GM12878 (cell line): ENCODE measurements around the gene PCDHB13. TPM values are rescaled to one million over a fixed set of nuclear protein-coding genes. Genes with fewer than 3 reads are reported as not detected.
"Not testable (repeated sequence)": the region's sequence is repeated elsewhere in the genome, so short reads cannot be mapped to it uniquely, and the experiment has no call there.

Source experiments
- ATAC-seq: fragments of 200-7000 bp; cut with Tn5 transposase; 3 replicates; pipeline ENCODE4 v1.9.1; 2020; ENCODE audit warnings: mild to moderate bottlenecking, moderate library complexity
- Bru-seq: library from RNA; stranded (reverse); fragments of 400-500 nt; gene quantifications from one replicate; lab custom pipeline; 2021; lab: Mats Ljungman, UMichigan
- BruChase-seq, 2 experiments: library from RNA; stranded (reverse); fragments of 400-500 nt; gene quantifications; one replicate each; lab custom pipeline; 2021; lab: Mats Ljungman, UMichigan
- BruUV-seq: library from RNA; stranded (reverse); fragments of 400-500 nt; replicated peaks from 2 replicates; lab custom pipeline; 2021; lab: Mats Ljungman, UMichigan
- CTCF ChIA-PET: fragments of 300-600 bp; sonication (Branson Sonifier 250); formaldehyde crosslinking; extraction: SDS; loops from one replicate; lab custom pipeline; 2021; ENCODE audit warnings: inconsistent platforms; lab: Yijun Ruan, JAX
- POLR2A ChIA-PET: fragments of 350-600 bp; formaldehyde crosslinking; extraction: SDS; loops from one replicate; lab custom pipeline; 2021; ENCODE audit warnings: inconsistent platforms; lab: Charles Lee
- RAD21 ChIA-PET: fragments of 300-600 bp; sonication (Branson Sonifier 250); formaldehyde crosslinking; loops from one replicate; lab custom pipeline; 2023; ENCODE audit warnings: antibody characterized with exemption; ENCODE audit not compliant: unreplicated experiment; lab: Charles Lee
- SMC1A ChIA-PET: fragments of 300-600 bp; sonication (Branson Sonifier 250); formaldehyde crosslinking; loops from one replicate; lab custom pipeline; 2023; ENCODE audit not compliant: unreplicated experiment, uncharacterized antibody; lab: Charles Lee
- DNase-seq: peaks from one replicate; pipeline ENCODE4 v3.0.0-alpha.2; 2011; ENCODE audit warnings: low read depth, low spot score
- FAIRE-seq: peaks from 3 replicates; lab custom pipeline; 2011; peaks lifted over from hg19 to GRCh38; lab: Jason Lieb, UNC
- H2AFZ ChIP-seq: 2 replicates; pipeline ENCODE4 v1.6.0; 2011; ENCODE audit warnings: low read depth, low read length, control low read depth; ENCODE audit not compliant: control insufficient read depth
- H3K27ac ChIP-seq: 2 replicates; pipeline ENCODE4 v1.5.1; 2011; ENCODE audit warnings: control low read depth; ENCODE audit not compliant: control insufficient read depth, insufficient read depth
- H3K27me3 ChIP-seq, 2 experiments: replicated peaks in 1 of 2; 2 replicates each; pipeline versions ENCODE4 v1.6.0 to v1.6.1; 2011; ENCODE audit warnings: low read length in 1 of 2; ENCODE audit not compliant: control insufficient read depth in 2 of 2, insufficient read depth in 2 of 2
- H3K36me3 ChIP-seq, 2 experiments: 2 replicates each; pipeline ENCODE4 v1.5.1; 2011; ENCODE audit warnings: low read length in 1 of 2; ENCODE audit not compliant: control insufficient read depth in 2 of 2, insufficient read depth in 2 of 2
- H3K4me1 ChIP-seq: 2 replicates; pipeline ENCODE4 v1.6.1; 2011; ENCODE audit warnings: mild to moderate bottlenecking, low read length, moderate library complexity, mixed read lengths; ENCODE audit not compliant: control insufficient read depth, insufficient read depth
- H3K4me2 ChIP-seq: 2 replicates; pipeline ENCODE4 v1.6.0; 2011; ENCODE audit warnings: control low read depth; ENCODE audit not compliant: control insufficient read depth, insufficient read depth
- H3K4me3 ChIP-seq: fragments of 200-600 bp; sonication (generic); 2 replicates; pipeline ENCODE4 v1.5.1; 2016
- H3K79me2 ChIP-seq: 2 replicates; pipeline ENCODE4 v1.6.0; 2011; ENCODE audit warnings: low read length; ENCODE audit not compliant: control insufficient read depth, insufficient read depth
- H3K9ac ChIP-seq: 2 replicates; pipeline ENCODE4 v1.8.0; 2011; ENCODE audit warnings: low read length, control low read depth, mixed read lengths; ENCODE audit not compliant: control insufficient read depth, insufficient read depth
- H3K9me3 ChIP-seq: replicated peaks from 3 replicates; pipeline ENCODE4 v1.5.1; 2011; ENCODE audit warnings: mild to moderate bottlenecking, low read length; ENCODE audit not compliant: control insufficient read depth, insufficient read depth
- H4K20me1 ChIP-seq: 2 replicates; pipeline ENCODE4 v1.6.0; 2011; ENCODE audit not compliant: control insufficient read depth, insufficient read depth
- RAD21 ChIP-seq: IDR thresholded peaks from 2 replicates; pipeline ENCODE4 v1.6.1; 2011; ENCODE audit warnings: mild to moderate bottlenecking, low read depth, low read length, moderate library complexity; ENCODE audit not compliant: insufficient read depth
- WGBS: methylation state at CpG from one replicate; pipeline ENCODE4 v1.1.6; 2016; ENCODE audit warnings: low lambda C conversion rate; ENCODE audit not compliant: insufficient replicate concordance, insufficient coverage; ENCODE audit errors: missing lambda C conversion rate; 5-methylcytosine and 5-hydroxymethylcytosine counted together
- in situ Hi-C: fragments of 300-500 bp; cut with MboI; formaldehyde crosslinking; loops from 9 replicates; pipeline ENCODE4 v1.14.3; 2018; ENCODE audit warnings: mixed read lengths
- intact Hi-C: fragments of 100-400 bp; cut with micrococcal nuclease; formaldehyde crosslinking; loops from one replicate; pipeline ENCODE4 v1.14.2; 2022; ENCODE audit not compliant: unreplicated experiment
- long read RNA-seq, 2 experiments: library from polyadenylated mRNA; unstranded; transcript quantifications; one replicate each; pipeline ENCODE4 v2.0.0, GENCODE V29; 2019 to 2020
- polyA minus RNA-seq, 3 experiments: library from RNA; depleted of rRNA, polyadenylated mRNA; stranded (reverse); fragments of >200 nt; gene quantifications; 2 replicates each; pipeline ENCODE4 v1.2.3, GENCODE V29; 2011
- polyA plus RNA-seq, 11 experiments: library from polyadenylated mRNA; depleted of rRNA in 4 of 11; unstranded in 6 of 11; stranded (reverse) in 5 of 11; fragments of >200 nt; fragmentation: Nextera tagmentation in 4 of 11; fragmentation: Illumina TruSeq in 1 of 11; extraction: Ambion mirVana in 4 of 11; extraction: Trizol in 1 of 11; gene quantifications; 1 replicate in 1 of 11; 2 replicates in 10 of 11; pipeline versions ENCODE4 v1.2.1 to v1.2.3, GENCODE V29; 2011 to 2016; ENCODE audit warnings: inconsistent platforms in 2 of 11, missing spikeins in 2 of 11, low read depth in 1 of 11
- total RNA-seq, 4 experiments: library from RNA; depleted of rRNA in 3 of 4; stranded (reverse); fragments of >200 nt in 3 of 4; fragmentation: Illumina TruSeq in 1 of 4; extraction: Trizol in 1 of 4; gene quantifications; 2 replicates each; pipeline versions ENCODE4 v1.2.1 to v1.2.3, GENCODE V29; 2013 to 2021
- TF ChIP-seq, protein P1 (sequence below), 3 experiments: IDR thresholded peaks in 2 of 3; conservative IDR thresholded peaks in 1 of 3; 2 replicates each; pipeline ENCODE4 v1.5.1; 2011; ENCODE audit warnings: low read depth in 3 of 3, low read length in 3 of 3, mild to moderate bottlenecking in 3 of 3, control low read depth in 2 of 3, moderate library complexity in 2 of 3, inconsistent platforms in 1 of 3, mixed read lengths in 1 of 3; ENCODE audit not compliant: control insufficient read depth in 2 of 3, insufficient read depth in 1 of 3; ENCODE audit errors: extremely low read depth in 1 of 3

Gene PCDHB13
- total RNA-seq (2013; cell fraction: nucleolus; rRNA removed) = 0.15 and 0.22 TPM in 2 replicates
- total RNA-seq (2014; rRNA removed) (not detected in 2 replicates), total RNA-seq (2014; rRNA removed; fragmentation: Illumina TruSeq; extraction: Trizol) (not detected in 2 replicates), total RNA-seq (2021) (0.05 TPM in 1 of 2 replicates, not detected in the other), polyA plus RNA-seq (2011; rRNA removed) (0.01 TPM in 2 replicates), polyA plus RNA-seq (2014; fragmentation: Illumina TruSeq; extraction: Trizol) (0.03 TPM in 1 of 2 replicates, not detected in the other), polyA plus RNA-seq (2014; fragmentation: Nextera tagmentation; extraction: Ambion mirVana) (not detected), polyA plus RNA-seq (2014; rRNA removed) (not detected in 2 replicates), polyA plus RNA-seq (2016; fragmentation: Nextera tagmentation; extraction: Ambion mirVana) (not detected), polyA minus RNA-seq (2011; rRNA and poly(A)+ RNA removed) (0.05 and 0.07 TPM in 2 replicates), Bru-seq, nascent RNA (percentile 17 among the genes with signal in this experiment), BruChase-seq, experiment 1, labeled RNA remaining after a 6-hour chase (percentile 23 among the genes with signal in this experiment), BruChase-seq, experiment 2, labeled RNA remaining after a 2-hour chase (percentile 12 among the genes with signal in this experiment)
- polyA plus RNA-seq (2011; ENCODE audit: low read depth) = not detected
- 0.03 TPM in 1 of 2 replicates, not detected in the other for polyA plus RNA-seq (2011; cell fraction: cytosol; rRNA removed)
- polyA plus RNA-seq (2011; cell fraction: nucleus; rRNA removed) = 0.03 and 0.09 TPM in 2 replicates
- 0.03 TPM in 1 of 2 replicates, not detected in the other for polyA plus RNA-seq (2012)
- not detected in 2 replicates for polyA minus RNA-seq (2011; cell fraction: cytosol; rRNA and poly(A)+ RNA removed)
- polyA minus RNA-seq (2011; cell fraction: nucleus; rRNA and poly(A)+ RNA removed) = under 0.01 TPM in 1 of 2 replicates, not detected in the other
- long read RNA-seq, experiment 1 = 0 reads
- long read RNA-seq, experiment 2 = 0 reads

GRCh38 chr5:141213656-141214339 lies at the start of gene PCDHB13:
TSS of gene PCDHB13 (plus strand) at chr5:141213919. CDS start at chr5:141214124, 205 bp downstream.
- H3K4me3 ChIP-seq, H3K4me1 ChIP-seq, SMC1A ChIA-PET, H3K9me3 ChIP-seq, H3K79me2 ChIP-seq, H3K27ac ChIP-seq, H3K27me3 ChIP-seq, H3K36me3 ChIP-seq, DNase-seq, intact Hi-C loops, FAIRE-seq, H3K4me2 ChIP-seq, H3K9ac ChIP-seq, BruUV-seq: not testable (repeated sequence)
- in situ Hi-C loops = loop anchor here (5.0 to 25.0 kb wide), 2 partner anchors 36 to 349 kb away; partner anchors contain the start of gene PCDHB8
- WGBS = 23% methylated on average over 13 of the region's 18 CpGs
- TF ChIP-seq, protein P1, sequence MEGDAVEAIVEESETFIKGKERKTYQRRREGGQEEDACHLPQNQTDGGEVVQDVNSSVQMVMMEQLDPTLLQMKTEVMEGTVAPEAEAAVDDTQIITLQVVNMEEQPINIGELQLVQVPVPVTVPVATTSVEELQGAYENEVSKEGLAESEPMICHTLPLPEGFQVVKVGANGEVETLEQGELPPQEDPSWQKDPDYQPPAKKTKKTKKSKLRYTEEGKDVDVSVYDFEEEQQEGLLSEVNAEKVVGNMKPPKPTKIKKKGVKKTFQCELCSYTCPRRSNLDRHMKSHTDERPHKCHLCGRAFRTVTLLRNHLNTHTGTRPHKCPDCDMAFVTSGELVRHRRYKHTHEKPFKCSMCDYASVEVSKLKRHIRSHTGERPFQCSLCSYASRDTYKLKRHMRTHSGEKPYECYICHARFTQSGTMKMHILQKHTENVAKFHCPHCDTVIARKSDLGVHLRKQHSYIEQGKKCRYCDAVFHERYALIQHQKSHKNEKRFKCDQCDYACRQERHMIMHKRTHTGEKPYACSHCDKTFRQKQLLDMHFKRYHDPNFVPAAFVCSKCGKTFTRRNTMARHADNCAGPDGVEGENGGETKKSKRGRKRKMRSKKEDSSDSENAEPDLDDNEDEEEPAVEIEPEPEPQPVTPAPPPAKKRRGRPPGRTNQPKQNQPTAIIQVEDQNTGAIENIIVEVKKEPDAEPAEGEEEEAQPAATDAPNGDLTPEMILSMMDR (IDR thresholded peaks at IDR 0.05 in 2 of 3, conservative IDR thresholded peaks at IDR 0.05 in 1 of 3; ENCODE audit: control insufficient read depth in 2 of 3, extremely low read depth in 1 of 3, insufficient read depth in 1 of 3, low read depth in 3 of 3, low read length in 3 of 3) = peak in 1 of 3 experiments; percentile 14; a peak in 1 of 6 replicates
- TF ChIP-seq RAD21 = peak; percentile 21; the same call in 1 of the 2 replicates
- TF ChIP-seq, all 136 proteins: peak for 2; not testable (repeated sequence) for 134
- POLR2A ChIA-PET, H4K20me1 ChIP-seq, H2AFZ ChIP-seq, RAD21 ChIA-PET, ATAC-seq: not testable (repeated sequence)
- CTCF ChIA-PET = interaction anchor here (0.8 to 1.5 kb wide), 2 partner anchors 12 to 106 kb away, joined by 3 read pairs; partner anchors contain the start of gene TAF7
